Measurements from ENCODE around the gene ABCA7. TPM values are rescaled to one million over a fixed set of nuclear protein-coding genes. Genes with fewer than 3 reads are reported as not detected.

Gene ABCA7
- total RNA-seq, 1 experiment from 2014 or later = 40.3 TPM

GRCh38 chr19:1054102-1055027, 14.5 kb downstream of the ABCA7 start:
- Mint-ChIP-seq H3K27me3 (ENCODE audit: low read depth) (peaks cover 4% of the 10 kb centered on the region), H3K4me3 (no peak overlapping the region), H3K36me3 (peaks cover 34% of the 10 kb centered on the region), H3K4me1 (no peaks in the 10 kb centered on the region), H3K27ac (no peak overlapping the region), H3K9me3 (peaks cover 25% of the 10 kb centered on the region)
- CTCF ChIA-PET = interaction anchor here (1.3 to 2.9 kb wide), 2 partner anchors 11 to 190 kb away, joined by 3 to 8 read pairs; no protein-coding TSS in a partner anchor
- no peak for DNase-seq (ENCODE audit: low spot score)
- POLR2A ChIA-PET = no interaction called here
- TF ChIP-seq, protein P1, sequence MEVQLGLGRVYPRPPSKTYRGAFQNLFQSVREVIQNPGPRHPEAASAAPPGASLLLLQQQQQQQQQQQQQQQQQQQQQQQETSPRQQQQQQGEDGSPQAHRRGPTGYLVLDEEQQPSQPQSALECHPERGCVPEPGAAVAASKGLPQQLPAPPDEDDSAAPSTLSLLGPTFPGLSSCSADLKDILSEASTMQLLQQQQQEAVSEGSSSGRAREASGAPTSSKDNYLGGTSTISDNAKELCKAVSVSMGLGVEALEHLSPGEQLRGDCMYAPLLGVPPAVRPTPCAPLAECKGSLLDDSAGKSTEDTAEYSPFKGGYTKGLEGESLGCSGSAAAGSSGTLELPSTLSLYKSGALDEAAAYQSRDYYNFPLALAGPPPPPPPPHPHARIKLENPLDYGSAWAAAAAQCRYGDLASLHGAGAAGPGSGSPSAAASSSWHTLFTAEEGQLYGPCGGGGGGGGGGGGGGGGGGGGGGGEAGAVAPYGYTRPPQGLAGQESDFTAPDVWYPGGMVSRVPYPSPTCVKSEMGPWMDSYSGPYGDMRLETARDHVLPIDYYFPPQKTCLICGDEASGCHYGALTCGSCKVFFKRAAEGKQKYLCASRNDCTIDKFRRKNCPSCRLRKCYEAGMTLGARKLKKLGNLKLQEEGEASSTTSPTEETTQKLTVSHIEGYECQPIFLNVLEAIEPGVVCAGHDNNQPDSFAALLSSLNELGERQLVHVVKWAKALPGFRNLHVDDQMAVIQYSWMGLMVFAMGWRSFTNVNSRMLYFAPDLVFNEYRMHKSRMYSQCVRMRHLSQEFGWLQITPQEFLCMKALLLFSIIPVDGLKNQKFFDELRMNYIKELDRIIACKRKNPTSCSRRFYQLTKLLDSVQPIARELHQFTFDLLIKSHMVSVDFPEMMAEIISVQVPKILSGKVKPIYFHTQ (CRISPR knock-in tag; IDR thresholded peaks at IDR 0.05) = no peak
- no peak for TF ChIP-seq USF1 (CRISPR knock-in tag; IDR thresholded peaks at IDR 0.05)
- no peak for TF ChIP-seq NFATC4 (CRISPR knock-in tag; IDR thresholded peaks at IDR 0.05)
- TF ChIP-seq ZNF138 (CRISPR knock-in tag; conservative IDR thresholded peaks at IDR 0.05) = no peak
- TF ChIP-seq NFE2L1 (CRISPR knock-in tag; IDR thresholded peaks at IDR 0.05) = no peak
- TF ChIP-seq TP53 (CRISPR knock-in tag; IDR thresholded peaks at IDR 0.05) = no peak
- TF ChIP-seq, protein P2, sequence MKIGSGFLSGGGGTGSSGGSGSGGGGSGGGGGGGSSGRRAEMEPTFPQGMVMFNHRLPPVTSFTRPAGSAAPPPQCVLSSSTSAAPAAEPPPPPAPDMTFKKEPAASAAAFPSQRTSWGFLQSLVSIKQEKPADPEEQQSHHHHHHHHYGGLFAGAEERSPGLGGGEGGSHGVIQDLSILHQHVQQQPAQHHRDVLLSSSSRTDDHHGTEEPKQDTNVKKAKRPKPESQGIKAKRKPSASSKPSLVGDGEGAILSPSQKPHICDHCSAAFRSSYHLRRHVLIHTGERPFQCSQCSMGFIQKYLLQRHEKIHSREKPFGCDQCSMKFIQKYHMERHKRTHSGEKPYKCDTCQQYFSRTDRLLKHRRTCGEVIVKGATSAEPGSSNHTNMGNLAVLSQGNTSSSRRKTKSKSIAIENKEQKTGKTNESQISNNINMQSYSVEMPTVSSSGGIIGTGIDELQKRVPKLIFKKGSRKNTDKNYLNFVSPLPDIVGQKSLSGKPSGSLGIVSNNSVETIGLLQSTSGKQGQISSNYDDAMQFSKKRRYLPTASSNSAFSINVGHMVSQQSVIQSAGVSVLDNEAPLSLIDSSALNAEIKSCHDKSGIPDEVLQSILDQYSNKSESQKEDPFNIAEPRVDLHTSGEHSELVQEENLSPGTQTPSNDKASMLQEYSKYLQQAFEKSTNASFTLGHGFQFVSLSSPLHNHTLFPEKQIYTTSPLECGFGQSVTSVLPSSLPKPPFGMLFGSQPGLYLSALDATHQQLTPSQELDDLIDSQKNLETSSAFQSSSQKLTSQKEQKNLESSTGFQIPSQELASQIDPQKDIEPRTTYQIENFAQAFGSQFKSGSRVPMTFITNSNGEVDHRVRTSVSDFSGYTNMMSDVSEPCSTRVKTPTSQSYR (CRISPR knock-in tag; IDR thresholded peaks at IDR 0.05) = no peak
- TF ChIP-seq, protein P3, sequence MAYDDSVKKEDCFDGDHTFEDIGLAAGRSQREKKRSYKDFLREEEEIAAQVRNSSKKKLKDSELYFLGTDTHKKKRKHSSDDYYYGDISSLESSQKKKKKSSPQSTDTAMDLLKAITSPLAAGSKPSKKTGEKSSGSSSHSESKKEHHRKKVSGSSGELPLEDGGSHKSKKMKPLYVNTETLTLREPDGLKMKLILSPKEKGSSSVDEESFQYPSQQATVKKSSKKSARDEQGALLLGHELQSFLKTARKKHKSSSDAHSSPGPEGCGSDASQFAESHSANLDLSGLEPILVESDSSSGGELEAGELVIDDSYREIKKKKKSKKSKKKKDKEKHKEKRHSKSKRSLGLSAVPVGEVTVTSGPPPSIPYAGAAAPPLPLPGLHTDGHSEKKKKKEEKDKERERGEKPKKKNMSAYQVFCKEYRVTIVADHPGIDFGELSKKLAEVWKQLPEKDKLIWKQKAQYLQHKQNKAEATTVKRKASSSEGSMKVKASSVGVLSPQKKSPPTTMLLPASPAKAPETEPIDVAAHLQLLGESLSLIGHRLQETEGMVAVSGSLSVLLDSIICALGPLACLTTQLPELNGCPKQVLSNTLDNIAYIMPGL (CRISPR knock-in tag; IDR thresholded peaks at IDR 0.05) = no peak
- no peak for TF ChIP-seq ZNF219 (CRISPR knock-in tag; IDR thresholded peaks at IDR 0.05; ENCODE audit: borderline replicate concordance)
- no peak for TF ChIP-seq TEAD1 (CRISPR knock-in tag; IDR thresholded peaks at IDR 0.05)
- no peak for TF ChIP-seq EMX1 (CRISPR knock-in tag; IDR thresholded peaks at IDR 0.05)
- no peak for TF ChIP-seq CREM (CRISPR knock-in tag; IDR thresholded peaks at IDR 0.05)
- TF ChIP-seq ZNF671 (CRISPR knock-in tag; IDR thresholded peaks at IDR 0.05) = no peak
- no peak for TF ChIP-seq HMGA2 (CRISPR knock-in tag; IDR thresholded peaks at IDR 0.05)
- no peak for TF ChIP-seq CBFB (CRISPR knock-in tag; IDR thresholded peaks at IDR 0.05; ENCODE audit: low read depth)
- ATAC-seq = no peak

- Mint-ChIP-seq H3K9me3 (peaks cover 29% of the 10 kb centered on the region), H3K4me3 (no peak overlapping the region), H3K36me3 (peaks cover 39% of the 10 kb centered on the region), H3K4me1 (no peaks in the 10 kb centered on the region), H3K27ac (no peak overlapping the region), H3K27me3 (ENCODE audit: low read depth) (peaks cover 4% of the 10 kb centered on the region)
- DNase-seq (ENCODE audit: low spot score) = no peak
- ChIA-PET CTCF (interaction anchor here (2.9 kb wide), 1 partner anchor 10 kb away, joined by 8 read pairs; no protein-coding TSS in a partner anchor), POLR2A (no interaction called here)
- no peak for TF ChIP-seq MAX (CRISPR knock-in tag; IDR thresholded peaks at IDR 0.05)
- no peak for TF ChIP-seq GTF2I (CRISPR knock-in tag; conservative IDR thresholded peaks at IDR 0.05)
- no peak for ATAC-seq
Measured at GRCh38 chr19:1055028-1055425, 15.1 kb downstream of the ABCA7 start.
